Kidney (tissue), 14 donors: ENCODE data around the gene CNOT11. TPM values are rescaled to one million over a fixed set of nuclear protein-coding genes. Genes with fewer than 3 reads are reported as not detected.

Experiments used
- DNase-seq, 5 donors: peaks; one replicate each; pipeline ENCODE4 v3.0.0-alpha.2; 2013 to 2020
- FAIRE-seq: peaks from 2 replicates; lab custom pipeline; 2012; peaks lifted over from hg19 to GRCh38; lab: Jason Lieb, UNC
- H3K27ac ChIP-seq, 2 donors: one replicate each; pipeline ENCODE4 v1.7.0; 2013; ENCODE audit warnings: low read depth in 2 of 2, low read length in 2 of 2, inconsistent platforms in 1 of 2
- H3K27me3 ChIP-seq: one replicate; pipeline ENCODE4 v1.7.1; 2013; ENCODE audit warnings: low read length, inconsistent platforms; ENCODE audit not compliant: control insufficient read depth, insufficient read depth
- H3K36me3 ChIP-seq, 3 donors: one replicate each; pipeline versions ENCODE4 v1.7.0 to v1.7.1; 2013; ENCODE audit warnings: low read length in 3 of 3, control low read depth in 1 of 3, inconsistent platforms in 1 of 3; ENCODE audit not compliant: insufficient read depth in 3 of 3, control insufficient read depth in 2 of 3
- H3K4me1 ChIP-seq, 3 donors: one replicate each; pipeline versions ENCODE4 v1.7.0 to v1.7.1; 2013; ENCODE audit warnings: low read length in 3 of 3, inconsistent platforms in 1 of 3, low read depth in 1 of 3; ENCODE audit not compliant: control insufficient read depth in 2 of 3, insufficient read depth in 2 of 3
- H3K4me3 ChIP-seq, 3 donors: one replicate each; pipeline versions ENCODE4 v1.7.0 to v1.8.1; 2013; ENCODE audit warnings: low read length in 3 of 3, control low read depth in 1 of 3, inconsistent platforms in 1 of 3
- H3K9ac ChIP-seq, 3 donors: one replicate each; pipeline versions ENCODE4 v1.7.0 to v1.7.1; 2013; ENCODE audit warnings: low read length in 3 of 3, control low read depth in 1 of 3, inconsistent platforms in 1 of 3
- H3K9me3 ChIP-seq, 3 donors: one replicate each; pipeline versions ENCODE4 v1.7.0 to v1.7.1; 2013; ENCODE audit warnings: low read length in 3 of 3, control low read depth in 1 of 3, inconsistent platforms in 1 of 3; ENCODE audit not compliant: control insufficient read depth in 2 of 3, insufficient read depth in 1 of 3
- CTCF ChIP-seq: IDR thresholded peaks from 3 replicates; pipeline ENCODE4 v1.5.1; 2012; ENCODE audit warnings: mild to moderate bottlenecking, moderate library complexity, borderline replicate concordance; ENCODE audit not compliant: insufficient read depth; ENCODE audit errors: extremely low read depth
- intact Hi-C: fragments of 100-400 bp; cut with DNase I; formaldehyde crosslinking; loops from one replicate; pipeline ENCODE4 v1.11.1; 2022
- polyA plus RNA-seq: library from polyadenylated mRNA; stranded (reverse); fragments of 350-450 nt; fragmentation: Illumina TruSeq; extraction: RNeasy Lipid Tissue Mini Kit (QIAGEN cat#74804); gene quantifications from one replicate; pipeline ENCODE4 v1.2.3, GENCODE V29; 2014; ENCODE audit warnings: low read depth, low replicate concordance; ENCODE audit not compliant: insufficient read depth
- total RNA-seq: library from RNA; stranded (reverse); fragmentation: NEBNext Ultra II Directional; extraction: Animal tissue kit (Norgen Biotek cat#: 25700); gene quantifications from one replicate; pipeline ENCODE4 v1.2.1, GENCODE V29; 2021
- donor health status: control.
- donor health status: control.
- donor health status: control.
- donor health status: control.
- donor health status: control.
- donor health status: DM: yes; HTN: yes; CAD: no.
- donor health status: Normal renal cell carcinoma (clear cell type).

Gene CNOT11
- total and polyA plus RNA-seq, 2 donors from 2014 or later, result 28.4 to 45.7 TPM

- Histone ChIP-seq H3K36me3 (no peaks in the 10 kb centered on the region), H3K9ac (peak overlapping the region in 1 of 3 donors; percentile 91), H3K4me3 (peak overlapping the region in 2 of 3 donors; percentile 82 to 85), H3K27ac (no peak overlapping the region), H3K4me1 (peaks cover 0 to 12% (median 5%) of the 10 kb centered on the region in 3 donors), H3K27me3 (no peaks in the 10 kb centered on the region), H3K9me3 (no peaks in the 10 kb centered on the region)
- DNase-seq (no peak), FAIRE-seq (no peak)
- no peak for TF ChIP-seq CTCF
- intact Hi-C loops, result no loop called here
These were observed 52.9 kb downstream of the CNOT11 start for GRCh38 chr2:101305492-101306078.

- TF ChIP-seq CTCF, result no peak
- Histone ChIP-seq H3K4me3 (peak overlapping the region; percentile 47 to 85 (median 82)), H3K36me3 (no peaks in the 10 kb centered on the region), H3K9ac (peak overlapping the region; percentile 20 to 91 (median 20)), H3K9me3 (no peaks in the 10 kb centered on the region), H3K4me1 (peaks cover 5 to 12% (median 6%) of the 10 kb centered on the region in 3 donors), H3K27ac (peak overlapping the region; percentile 15 to 95), H3K27me3 (no peaks in the 10 kb centered on the region)
- intact Hi-C loops, result no loop called here
- DNase-seq (no peak), FAIRE-seq (no peak)
These were observed 53.7 kb downstream of the CNOT11 start for GRCh38 chr2:101306410-101306809.

GRCh38 chr2:101307503-101307902, 54.8 kb downstream of the CNOT11 start:
- TF ChIP-seq CTCF, result no peak
- peak overlapping the region; percentile 88 to 95 for H3K27ac ChIP-seq
- FAIRE-seq, result no peak
- no peaks in the 10 kb centered on the region for H3K27me3 ChIP-seq
- peaks cover 5 to 12% (median 9%) of the 10 kb centered on the region in 3 donors for H3K4me1 ChIP-seq
- H3K9me3 ChIP-seq, result no peaks in the 10 kb centered on the region
- intact Hi-C loops, result no loop called here
- H3K9ac ChIP-seq, result peak overlapping the region; percentile 43 to 92 (median 91)
- H3K4me3 ChIP-seq, result peak overlapping the region; percentile 71 to 85 (median 82)
- H3K36me3 ChIP-seq, result no peaks in the 10 kb centered on the region
- no peak for DNase-seq
